GM12878 (cell line): ENCODE data around the gene TIMM22. TPM values are rescaled to one million over a fixed set of nuclear protein-coding genes. Genes with fewer than 3 reads are reported as not detected.

Source experiments
- ATAC-seq: fragments of 200-7000 bp; cut with Tn5 transposase; 3 replicates; pipeline ENCODE4 v1.9.1; 2020; ENCODE audit warnings: mild to moderate bottlenecking, moderate library complexity
- BruUV-seq: library from RNA; stranded (reverse); fragments of 400-500 nt; replicated peaks from 2 replicates; lab custom pipeline; 2021; lab: Mats Ljungman, UMichigan
- CTCF ChIA-PET: fragments of 300-600 bp; sonication (Branson Sonifier 250); formaldehyde crosslinking; extraction: SDS; loops from one replicate; lab custom pipeline; 2021; ENCODE audit warnings: inconsistent platforms; lab: Yijun Ruan, JAX
- POLR2A ChIA-PET: fragments of 350-600 bp; formaldehyde crosslinking; extraction: SDS; loops from one replicate; lab custom pipeline; 2021; ENCODE audit warnings: inconsistent platforms; lab: Charles Lee
- RAD21 ChIA-PET: fragments of 300-600 bp; sonication (Branson Sonifier 250); formaldehyde crosslinking; loops from one replicate; lab custom pipeline; 2023; ENCODE audit warnings: antibody characterized with exemption; ENCODE audit not compliant: unreplicated experiment; lab: Charles Lee
- SMC1A ChIA-PET: fragments of 300-600 bp; sonication (Branson Sonifier 250); formaldehyde crosslinking; loops from one replicate; lab custom pipeline; 2023; ENCODE audit not compliant: unreplicated experiment, uncharacterized antibody; lab: Charles Lee
- DNase-seq: peaks from one replicate; pipeline ENCODE4 v3.0.0-alpha.2; 2011; ENCODE audit warnings: low read depth, low spot score
- FAIRE-seq: peaks from 3 replicates; lab custom pipeline; 2011; peaks lifted over from hg19 to GRCh38; lab: Jason Lieb, UNC
- H2AFZ ChIP-seq: 2 replicates; pipeline ENCODE4 v1.6.0; 2011; ENCODE audit warnings: low read depth, low read length, control low read depth; ENCODE audit not compliant: control insufficient read depth
- H3K27ac ChIP-seq: 2 replicates; pipeline ENCODE4 v1.5.1; 2011; ENCODE audit warnings: control low read depth; ENCODE audit not compliant: control insufficient read depth, insufficient read depth
- H3K27me3 ChIP-seq, 2 experiments: replicated peaks in 1 of 2; 2 replicates each; pipeline versions ENCODE4 v1.6.0 to v1.6.1; 2011; ENCODE audit warnings: low read length in 1 of 2; ENCODE audit not compliant: control insufficient read depth in 2 of 2, insufficient read depth in 2 of 2
- H3K36me3 ChIP-seq, 2 experiments: 2 replicates each; pipeline ENCODE4 v1.5.1; 2011; ENCODE audit warnings: low read length in 1 of 2; ENCODE audit not compliant: control insufficient read depth in 2 of 2, insufficient read depth in 2 of 2
- H3K4me1 ChIP-seq: 2 replicates; pipeline ENCODE4 v1.6.1; 2011; ENCODE audit warnings: mild to moderate bottlenecking, low read length, moderate library complexity, mixed read lengths; ENCODE audit not compliant: control insufficient read depth, insufficient read depth
- H3K4me2 ChIP-seq: 2 replicates; pipeline ENCODE4 v1.6.0; 2011; ENCODE audit warnings: control low read depth; ENCODE audit not compliant: control insufficient read depth, insufficient read depth
- H3K4me3 ChIP-seq: fragments of 200-600 bp; sonication (generic); 2 replicates; pipeline ENCODE4 v1.5.1; 2016
- H3K79me2 ChIP-seq: 2 replicates; pipeline ENCODE4 v1.6.0; 2011; ENCODE audit warnings: low read length; ENCODE audit not compliant: control insufficient read depth, insufficient read depth
- H3K9ac ChIP-seq: 2 replicates; pipeline ENCODE4 v1.8.0; 2011; ENCODE audit warnings: low read length, control low read depth, mixed read lengths; ENCODE audit not compliant: control insufficient read depth, insufficient read depth
- H3K9me3 ChIP-seq: replicated peaks from 3 replicates; pipeline ENCODE4 v1.5.1; 2011; ENCODE audit warnings: mild to moderate bottlenecking, low read length; ENCODE audit not compliant: control insufficient read depth, insufficient read depth
- H4K20me1 ChIP-seq: 2 replicates; pipeline ENCODE4 v1.6.0; 2011; ENCODE audit not compliant: control insufficient read depth, insufficient read depth
- ATF7 ChIP-seq: fragments of 450-650 bp; IDR thresholded peaks from 2 replicates; pipeline ENCODE4 v1.6.1; 2016; ENCODE audit warnings: low read depth, mild to moderate bottlenecking
- BCL11A ChIP-seq: IDR thresholded peaks from 2 replicates; pipeline ENCODE4 v1.6.1; 2011; ENCODE audit warnings: low read depth, low read length
- CBFB ChIP-seq: IDR thresholded peaks from 2 replicates; pipeline ENCODE4 v1.6.1; 2016; ENCODE audit warnings: antibody characterized with exemption, low read depth
- CHD4 ChIP-seq: fragments of 200-600 bp; sonication (generic); IDR thresholded peaks from 2 replicates; pipeline ENCODE4 v1.6.1; 2016; ENCODE audit warnings: mild to moderate bottlenecking
- ESRRA ChIP-seq: IDR thresholded peaks from 2 replicates; pipeline ENCODE4 v1.6.1; 2012; ENCODE audit warnings: mild to moderate bottlenecking, low read length, improper control_type of control experiment
- MEF2A ChIP-seq: IDR thresholded peaks from 2 replicates; pipeline ENCODE4 v1.6.1; 2011; ENCODE audit warnings: low read depth, mild to moderate bottlenecking, low read length, moderate library complexity; ENCODE audit not compliant: insufficient read depth
- NBN ChIP-seq: fragments of 450-650 bp; IDR thresholded peaks from 2 replicates; pipeline ENCODE4 v1.6.1; 2016
- SMARCA5 ChIP-seq: fragments of 450-650 bp; IDR thresholded peaks from 2 replicates; pipeline ENCODE4 v1.6.1; 2017; ENCODE audit warnings: mild to moderate bottlenecking
- SREBF1 ChIP-seq: IDR thresholded peaks from 2 replicates; pipeline ENCODE4 v1.6.1; 2012; ENCODE audit warnings: mild to moderate bottlenecking, low read length
- SUZ12 ChIP-seq: fragments of 200-600 bp; sonication (generic); IDR thresholded peaks from one replicate; pipeline ENCODE4 v1.6.1; 2018; ENCODE audit warnings: antibody characterized with exemption, mild to moderate bottlenecking; ENCODE audit not compliant: unreplicated experiment
- ZBED1 ChIP-seq: IDR thresholded peaks from 2 replicates; pipeline ENCODE4 v1.6.1; 2016; ENCODE audit warnings: borderline replicate concordance
- ZNF217 ChIP-seq: fragments of 450-650 bp; IDR thresholded peaks from 2 replicates; pipeline ENCODE4 v1.6.1; 2017; ENCODE audit warnings: antibody characterized with exemption, mild to moderate bottlenecking
- WGBS: methylation state at CpG from one replicate; pipeline ENCODE4 v1.1.6; 2016; ENCODE audit warnings: low lambda C conversion rate; ENCODE audit not compliant: insufficient replicate concordance, insufficient coverage; ENCODE audit errors: missing lambda C conversion rate; 5-methylcytosine and 5-hydroxymethylcytosine counted together
- in situ Hi-C: fragments of 300-500 bp; cut with MboI; formaldehyde crosslinking; loops from 9 replicates; pipeline ENCODE4 v1.14.3; 2018; ENCODE audit warnings: mixed read lengths
- intact Hi-C: fragments of 100-400 bp; cut with micrococcal nuclease; formaldehyde crosslinking; loops from one replicate; pipeline ENCODE4 v1.14.2; 2022; ENCODE audit not compliant: unreplicated experiment
- polyA plus RNA-seq, 11 experiments: library from polyadenylated mRNA; depleted of rRNA in 4 of 11; unstranded in 6 of 11; stranded (reverse) in 5 of 11; fragments of >200 nt; fragmentation: Nextera tagmentation in 4 of 11; fragmentation: Illumina TruSeq in 1 of 11; extraction: Ambion mirVana in 4 of 11; extraction: Trizol in 1 of 11; gene quantifications; 1 replicate in 1 of 11; 2 replicates in 10 of 11; pipeline versions ENCODE4 v1.2.1 to v1.2.3, GENCODE V29; 2011 to 2016; ENCODE audit warnings: inconsistent platforms in 2 of 11, missing spikeins in 2 of 11, low read depth in 1 of 11
- total RNA-seq, 4 experiments: library from RNA; depleted of rRNA in 3 of 4; stranded (reverse); fragments of >200 nt in 3 of 4; fragmentation: Illumina TruSeq in 1 of 4; extraction: Trizol in 1 of 4; gene quantifications; 2 replicates each; pipeline versions ENCODE4 v1.2.1 to v1.2.3, GENCODE V29; 2013 to 2021
- TF ChIP-seq, protein P1 (sequence below): fragments of 450-650 bp; IDR thresholded peaks from 2 replicates; pipeline ENCODE4 v1.6.1; 2017; ENCODE audit warnings: mild to moderate bottlenecking, moderate library complexity
- TF ChIP-seq, protein P2 (sequence below): fragments of 450-650 bp; IDR thresholded peaks from 2 replicates; pipeline ENCODE4 v1.6.1; 2014; ENCODE audit warnings: mild to moderate bottlenecking
- TF ChIP-seq, protein P3 (sequence below): fragments of 150-350 bp; IDR thresholded peaks from 2 replicates; pipeline ENCODE4 v1.6.1; 2014; ENCODE audit warnings: mild to moderate bottlenecking, low read depth, low read length
- TF ChIP-seq, protein P4 (sequence below): IDR thresholded peaks from 2 replicates; pipeline ENCODE4 v1.6.1; 2011; ENCODE audit warnings: borderline replicate concordance, low read depth, mild to moderate bottlenecking, moderate library complexity, low read length; ENCODE audit not compliant: insufficient read depth, poor library complexity, severe bottlenecking

TIMM22 gene
- total and polyA plus RNA-seq, 10 of the 15 experiments (the other 5 are each of a cell fraction or from before 2014, with no cell fraction given) = 4.4 to 25.0 (median 10.6) TPM

DNA sequence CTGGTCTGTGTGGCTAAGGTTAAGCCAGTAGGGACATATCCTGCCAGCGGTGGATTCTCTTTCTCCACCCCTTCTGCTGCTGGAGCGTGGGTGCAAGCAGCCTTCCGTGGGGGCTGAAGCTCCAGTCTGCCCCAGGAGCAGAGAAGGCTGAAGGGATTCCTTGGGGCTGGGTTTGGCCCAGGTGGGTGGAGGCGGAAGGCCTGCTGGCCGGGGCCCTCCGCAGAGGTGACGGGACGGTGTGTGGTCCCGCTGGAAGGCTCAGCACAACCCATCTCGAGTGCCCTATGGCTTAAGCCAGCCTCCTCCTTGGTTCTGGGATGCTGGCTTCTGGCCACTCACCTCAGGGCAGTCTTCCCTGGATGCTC, 13.1 kb downstream of the TIMM22 start:
- WGBS = 87% methylated on average over 10 of the region's 10 CpGs
- Histone ChIP-seq H3K27me3 (no peaks in the 10 kb centered on the region), H3K4me2 (no peak overlapping the region), H3K36me3 (peaks cover 14 to 39% of the 10 kb centered on the region in 2 experiments), H3K27ac (no peak overlapping the region), H3K9ac (no peak overlapping the region), H3K4me3 (no peak overlapping the region), H4K20me1 (no peaks in the 10 kb centered on the region), H2AFZ (no peak overlapping the region), H3K79me2 (no peaks in the 10 kb centered on the region), H3K4me1 (no peaks in the 10 kb centered on the region), H3K9me3 (no peaks in the 10 kb centered on the region)
- ATAC-seq (no peak), FAIRE-seq (no peak), DNase-seq (no peak)
- ChIA-PET POLR2A (no interaction called here), SMC1A (no interaction called here), RAD21 (no interaction called here), CTCF (no interaction called here)
- TF ChIP-seq ATF7 (no peak), SREBF1 (no peak), CBFB (no peak), ZNF217 (no peak), MEF2A (no peak), BCL11A (no peak), SUZ12 (no peak), CHD4 (no peak), NBN (no peak), ESRRA (no peak), SMARCA5 (no peak), ZBED1 (no peak)
- TF ChIP-seq, protein P1, sequence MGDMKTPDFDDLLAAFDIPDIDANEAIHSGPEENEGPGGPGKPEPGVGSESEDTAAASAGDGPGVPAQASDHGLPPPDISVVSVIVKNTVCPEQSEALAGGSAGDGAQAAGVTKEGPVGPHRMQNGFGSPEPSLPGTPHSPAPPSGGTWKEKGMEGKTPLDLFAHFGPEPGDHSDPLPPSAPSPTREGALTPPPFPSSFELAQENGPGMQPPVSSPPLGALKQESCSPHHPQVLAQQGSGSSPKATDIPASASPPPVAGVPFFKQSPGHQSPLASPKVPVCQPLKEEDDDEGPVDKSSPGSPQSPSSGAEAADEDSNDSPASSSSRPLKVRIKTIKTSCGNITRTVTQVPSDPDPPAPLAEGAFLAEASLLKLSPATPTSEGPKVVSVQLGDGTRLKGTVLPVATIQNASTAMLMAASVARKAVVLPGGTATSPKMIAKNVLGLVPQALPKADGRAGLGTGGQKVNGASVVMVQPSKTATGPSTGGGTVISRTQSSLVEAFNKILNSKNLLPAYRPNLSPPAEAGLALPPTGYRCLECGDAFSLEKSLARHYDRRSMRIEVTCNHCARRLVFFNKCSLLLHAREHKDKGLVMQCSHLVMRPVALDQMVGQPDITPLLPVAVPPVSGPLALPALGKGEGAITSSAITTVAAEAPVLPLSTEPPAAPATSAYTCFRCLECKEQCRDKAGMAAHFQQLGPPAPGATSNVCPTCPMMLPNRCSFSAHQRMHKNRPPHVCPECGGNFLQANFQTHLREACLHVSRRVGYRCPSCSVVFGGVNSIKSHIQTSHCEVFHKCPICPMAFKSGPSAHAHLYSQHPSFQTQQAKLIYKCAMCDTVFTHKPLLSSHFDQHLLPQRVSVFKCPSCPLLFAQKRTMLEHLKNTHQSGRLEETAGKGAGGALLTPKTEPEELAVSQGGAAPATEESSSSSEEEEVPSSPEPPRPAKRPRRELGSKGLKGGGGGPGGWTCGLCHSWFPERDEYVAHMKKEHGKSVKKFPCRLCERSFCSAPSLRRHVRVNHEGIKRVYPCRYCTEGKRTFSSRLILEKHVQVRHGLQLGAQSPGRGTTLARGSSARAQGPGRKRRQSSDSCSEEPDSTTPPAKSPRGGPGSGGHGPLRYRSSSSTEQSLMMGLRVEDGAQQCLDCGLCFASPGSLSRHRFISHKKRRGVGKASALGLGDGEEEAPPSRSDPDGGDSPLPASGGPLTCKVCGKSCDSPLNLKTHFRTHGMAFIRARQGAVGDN = no peak
- TF ChIP-seq, protein P2, sequence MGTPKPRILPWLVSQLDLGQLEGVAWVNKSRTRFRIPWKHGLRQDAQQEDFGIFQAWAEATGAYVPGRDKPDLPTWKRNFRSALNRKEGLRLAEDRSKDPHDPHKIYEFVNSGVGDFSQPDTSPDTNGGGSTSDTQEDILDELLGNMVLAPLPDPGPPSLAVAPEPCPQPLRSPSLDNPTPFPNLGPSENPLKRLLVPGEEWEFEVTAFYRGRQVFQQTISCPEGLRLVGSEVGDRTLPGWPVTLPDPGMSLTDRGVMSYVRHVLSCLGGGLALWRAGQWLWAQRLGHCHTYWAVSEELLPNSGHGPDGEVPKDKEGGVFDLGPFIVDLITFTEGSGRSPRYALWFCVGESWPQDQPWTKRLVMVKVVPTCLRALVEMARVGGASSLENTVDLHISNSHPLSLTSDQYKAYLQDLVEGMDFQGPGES = no peak
- TF ChIP-seq, protein P3, sequence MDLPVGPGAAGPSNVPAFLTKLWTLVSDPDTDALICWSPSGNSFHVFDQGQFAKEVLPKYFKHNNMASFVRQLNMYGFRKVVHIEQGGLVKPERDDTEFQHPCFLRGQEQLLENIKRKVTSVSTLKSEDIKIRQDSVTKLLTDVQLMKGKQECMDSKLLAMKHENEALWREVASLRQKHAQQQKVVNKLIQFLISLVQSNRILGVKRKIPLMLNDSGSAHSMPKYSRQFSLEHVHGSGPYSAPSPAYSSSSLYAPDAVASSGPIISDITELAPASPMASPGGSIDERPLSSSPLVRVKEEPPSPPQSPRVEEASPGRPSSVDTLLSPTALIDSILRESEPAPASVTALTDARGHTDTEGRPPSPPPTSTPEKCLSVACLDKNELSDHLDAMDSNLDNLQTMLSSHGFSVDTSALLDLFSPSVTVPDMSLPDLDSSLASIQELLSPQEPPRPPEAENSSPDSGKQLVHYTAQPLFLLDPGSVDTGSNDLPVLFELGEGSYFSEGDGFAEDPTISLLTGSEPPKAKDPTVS = no peak
- TF ChIP-seq, protein P4, sequence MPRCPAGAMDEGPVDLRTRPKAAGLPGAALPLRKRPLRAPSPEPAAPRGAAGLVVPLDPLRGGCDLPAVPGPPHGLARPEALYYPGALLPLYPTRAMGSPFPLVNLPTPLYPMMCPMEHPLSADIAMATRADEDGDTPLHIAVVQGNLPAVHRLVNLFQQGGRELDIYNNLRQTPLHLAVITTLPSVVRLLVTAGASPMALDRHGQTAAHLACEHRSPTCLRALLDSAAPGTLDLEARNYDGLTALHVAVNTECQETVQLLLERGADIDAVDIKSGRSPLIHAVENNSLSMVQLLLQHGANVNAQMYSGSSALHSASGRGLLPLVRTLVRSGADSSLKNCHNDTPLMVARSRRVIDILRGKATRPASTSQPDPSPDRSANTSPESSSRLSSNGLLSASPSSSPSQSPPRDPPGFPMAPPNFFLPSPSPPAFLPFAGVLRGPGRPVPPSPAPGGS = no peak
- intact Hi-C loops = no loop called here
- in situ Hi-C loops = no loop called here
- no TSS peak for BruUV-seq
